Suprapubic skin (tissue), 4 donors: ENCODE data around the gene CEACAM16. TPM values are rescaled to one million over a fixed set of nuclear protein-coding genes. Genes with fewer than 3 reads are reported as not detected.

ENCODE experiments used
- DNase-seq, 2 donors: peaks; one replicate each; pipeline ENCODE4 v3.0.0-alpha.2; 2019; ENCODE audit warnings: low spot score in 2 of 2
- H3K27ac ChIP-seq: fragments of 200-600 bp; sonication (generic); one replicate; pipeline ENCODE4 v1.5.1; 2019
- H3K27me3 ChIP-seq: fragments of 200-600 bp; sonication (generic); one replicate; pipeline ENCODE4 v1.5.1; 2019
- H3K36me3 ChIP-seq: fragments of 200-600 bp; sonication (generic); one replicate; pipeline ENCODE4 v1.5.1; 2019
- H3K4me1 ChIP-seq: fragments of 200-600 bp; sonication (generic); one replicate; pipeline ENCODE4 v1.5.1; 2019
- H3K4me3 ChIP-seq: fragments of 200-600 bp; sonication (generic); one replicate; pipeline ENCODE4 v1.5.1; 2019; ENCODE audit warnings: mild to moderate bottlenecking
- H3K9me3 ChIP-seq: fragments of 200-600 bp; sonication (generic); one replicate; pipeline ENCODE4 v1.5.1; 2019
- EP300 ChIP-seq: sonication (generic); formaldehyde crosslinking; IDR thresholded peaks from one replicate; pipeline ENCODE4 v1.6.1; 2017; ENCODE audit warnings: antibody characterized with exemption
- POLR2A ChIP-seq, 2 donors: fragments of 450-650 bp; IDR thresholded peaks; one replicate each; pipeline ENCODE4 v1.6.1; 2017; ENCODE audit warnings: antibody characterized with exemption in 2 of 2, mild to moderate bottlenecking in 2 of 2, moderate library complexity in 2 of 2
- POLR2AphosphoS5 ChIP-seq, 3 donors: sonication (generic); formaldehyde crosslinking; IDR thresholded peaks; one replicate each; pipeline ENCODE4 v1.6.1; 2017; ENCODE audit warnings: antibody characterized with exemption in 3 of 3
- WGBS: methylation state at CpG from one replicate; pipeline ENCODE4 v1.1.5; 2018; 5-methylcytosine and 5-hydroxymethylcytosine counted together
- total RNA-seq, 4 donors: library from RNA; depleted of rRNA; stranded (reverse); fragments of >200 nt; gene quantifications; one replicate each; pipeline ENCODE4 v1.1.0, GENCODE V29; 2016
- TF ChIP-seq, protein P1 (sequence below), 2 donors: fragments of 200-600 bp in 1 of 2; fragments of 450-650 bp in 1 of 2; sonication (generic) in 1 of 2; IDR thresholded peaks; one replicate each; pipeline ENCODE4 v1.5.1; 2016 to 2019; ENCODE audit warnings: antibody characterized with exemption in 2 of 2, mild to moderate bottlenecking in 1 of 2, moderate library complexity in 1 of 2

The CEACAM16 gene
- total RNA-seq, 4 donors from 2014 or later, result not detected

DNA sequence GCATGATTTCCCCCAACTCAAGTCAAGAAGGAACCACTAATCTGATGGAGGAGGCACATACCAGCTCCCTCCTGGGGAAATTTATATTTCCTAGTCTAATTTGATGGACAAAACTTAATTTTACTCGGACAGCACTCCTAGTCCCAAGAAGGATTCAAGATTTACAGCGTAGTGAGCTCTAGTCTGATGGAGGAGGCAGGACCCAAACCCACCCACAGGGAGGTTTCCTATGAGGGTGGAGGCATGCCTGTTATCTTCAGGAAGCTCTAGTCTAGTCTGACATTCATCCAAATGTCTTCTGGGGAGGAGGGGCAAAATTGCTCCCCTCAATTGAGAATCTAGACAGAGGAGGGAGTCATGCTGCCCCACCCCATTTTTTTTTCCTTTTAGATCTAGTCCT is 39.2 kb downstream of the CEACAM16 start:
- Histone ChIP-seq H3K4me1 (peaks cover 67% of the 10 kb centered on the region), H3K9me3 (no peaks in the 10 kb centered on the region)

DNA sequence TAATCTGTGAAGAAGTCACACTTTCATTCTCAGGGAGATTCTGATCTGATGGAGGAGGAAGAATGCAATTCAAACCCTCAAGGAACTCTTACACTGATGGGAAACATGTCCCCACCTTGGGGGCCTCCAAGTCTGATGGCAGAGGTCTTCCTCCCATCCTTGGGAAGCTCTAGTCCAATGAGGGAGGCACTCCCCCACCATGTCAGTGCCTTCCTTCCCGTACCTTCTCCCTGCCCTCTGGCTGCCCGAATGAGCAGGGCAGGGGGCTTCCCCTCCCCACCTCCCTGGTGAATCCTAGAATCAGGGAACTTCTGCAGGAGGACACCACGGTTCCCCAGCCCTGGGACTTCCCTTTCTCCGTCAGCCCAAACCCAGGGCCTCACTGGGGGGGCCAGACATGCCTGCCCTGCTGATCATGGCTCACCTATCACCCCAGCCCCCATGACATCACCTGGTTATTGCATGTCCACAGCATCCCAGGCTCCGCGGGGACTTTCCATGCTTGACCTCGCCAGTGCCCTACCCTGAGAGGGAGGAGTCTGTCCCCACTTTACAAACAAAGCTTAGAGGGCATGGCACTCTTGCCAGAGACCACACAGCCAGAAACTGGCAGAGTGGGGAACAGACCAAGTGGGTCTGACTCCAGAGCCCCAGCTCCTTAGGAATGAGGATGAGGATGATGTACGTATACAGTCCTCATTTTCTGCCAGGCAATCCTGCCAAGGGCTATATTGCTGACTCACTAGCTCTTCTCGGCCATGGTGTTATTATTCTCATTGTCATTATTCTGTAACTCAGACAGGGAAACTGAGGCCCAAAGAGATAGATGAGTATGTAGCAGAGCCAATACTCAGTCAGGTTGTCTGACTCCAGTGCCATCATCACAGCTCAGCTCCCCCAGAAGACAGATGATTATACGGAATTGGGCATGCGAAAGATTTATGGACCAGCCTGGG is 39.9 kb downstream of the CEACAM16 start:
- Histone ChIP-seq H3K36me3 (no peaks in the 10 kb centered on the region), H3K4me3 (no peak overlapping the region), H3K9me3 (no peaks in the 10 kb centered on the region), H3K4me1 (peaks cover 74% of the 10 kb centered on the region), H3K27me3 (no peaks in the 10 kb centered on the region), H3K27ac (no peak overlapping the region)
- 67% methylated on average over 11 of the region's 11 CpGs for WGBS
- TF ChIP-seq POLR2A (IDR thresholded peaks at IDR 0.05), result no peak
- no peak for TF ChIP-seq POLR2AphosphoS5 (IDR thresholded peaks at IDR 0.05)
- TF ChIP-seq, protein P1, sequence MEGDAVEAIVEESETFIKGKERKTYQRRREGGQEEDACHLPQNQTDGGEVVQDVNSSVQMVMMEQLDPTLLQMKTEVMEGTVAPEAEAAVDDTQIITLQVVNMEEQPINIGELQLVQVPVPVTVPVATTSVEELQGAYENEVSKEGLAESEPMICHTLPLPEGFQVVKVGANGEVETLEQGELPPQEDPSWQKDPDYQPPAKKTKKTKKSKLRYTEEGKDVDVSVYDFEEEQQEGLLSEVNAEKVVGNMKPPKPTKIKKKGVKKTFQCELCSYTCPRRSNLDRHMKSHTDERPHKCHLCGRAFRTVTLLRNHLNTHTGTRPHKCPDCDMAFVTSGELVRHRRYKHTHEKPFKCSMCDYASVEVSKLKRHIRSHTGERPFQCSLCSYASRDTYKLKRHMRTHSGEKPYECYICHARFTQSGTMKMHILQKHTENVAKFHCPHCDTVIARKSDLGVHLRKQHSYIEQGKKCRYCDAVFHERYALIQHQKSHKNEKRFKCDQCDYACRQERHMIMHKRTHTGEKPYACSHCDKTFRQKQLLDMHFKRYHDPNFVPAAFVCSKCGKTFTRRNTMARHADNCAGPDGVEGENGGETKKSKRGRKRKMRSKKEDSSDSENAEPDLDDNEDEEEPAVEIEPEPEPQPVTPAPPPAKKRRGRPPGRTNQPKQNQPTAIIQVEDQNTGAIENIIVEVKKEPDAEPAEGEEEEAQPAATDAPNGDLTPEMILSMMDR (IDR thresholded peaks at IDR 0.05), result no peak
- TF ChIP-seq EP300, result no peak
- no peak for DNase-seq

More for the DNA sequence above, 39.2 kb downstream of the CEACAM16 start:
- 91% methylated on average over 2 of the region's 2 CpGs for WGBS
- Histone ChIP-seq H3K27ac (peak overlapping the region; percentile 14), H3K4me3 (no peak overlapping the region), H3K36me3 (no peaks in the 10 kb centered on the region), H3K27me3 (no peaks in the 10 kb centered on the region)
- DNase-seq, result no peak
- TF ChIP-seq POLR2A (IDR thresholded peaks at IDR 0.05) (no peak), POLR2AphosphoS5 (IDR thresholded peaks at IDR 0.05) (no peak), EP300 (no peak)
- TF ChIP-seq, protein P1 (IDR thresholded peaks at IDR 0.05), result no peak

DNA sequence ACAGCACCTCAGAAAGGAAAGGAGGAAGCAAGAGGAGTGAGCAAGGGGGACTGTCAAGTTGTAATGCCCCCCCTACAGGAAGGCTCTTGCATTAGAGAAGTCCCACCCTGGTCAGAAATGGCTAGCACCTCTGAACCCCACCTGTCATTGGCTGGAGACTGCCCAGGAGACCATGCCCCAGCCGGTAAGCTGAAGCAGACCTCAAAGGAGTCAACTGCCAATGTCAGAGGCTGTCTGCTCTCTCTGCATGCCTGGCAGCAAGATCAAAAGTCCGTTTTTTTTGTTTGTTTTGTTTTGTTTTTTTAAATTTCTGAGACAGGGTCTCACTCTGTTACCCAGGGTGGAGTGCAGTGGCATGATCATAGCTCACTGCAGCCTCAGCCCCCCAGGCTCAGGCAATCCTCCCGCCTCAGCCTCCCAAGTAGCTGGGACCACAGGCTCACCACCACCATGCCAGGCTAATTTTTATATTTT is 41.4 kb downstream of the CEACAM16 start:
- WGBS, result 55% methylated on average over 3 of the region's 3 CpGs
- H3K27ac ChIP-seq, result peak overlapping the region; percentile 84
- H3K4me1 ChIP-seq, result peaks cover 80% of the 10 kb centered on the region
- H3K4me3 ChIP-seq, result no peak overlapping the region
- no peaks in the 10 kb centered on the region for H3K36me3 ChIP-seq
- no peaks in the 10 kb centered on the region for H3K27me3 ChIP-seq
- H3K9me3 ChIP-seq, result no peaks in the 10 kb centered on the region
- no peak for DNase-seq
- no peak for TF ChIP-seq POLR2A (IDR thresholded peaks at IDR 0.05)
- TF ChIP-seq POLR2AphosphoS5 (IDR thresholded peaks at IDR 0.05), result no peak
- TF ChIP-seq, protein P1 (IDR thresholded peaks at IDR 0.05), result no peak

DNA sequence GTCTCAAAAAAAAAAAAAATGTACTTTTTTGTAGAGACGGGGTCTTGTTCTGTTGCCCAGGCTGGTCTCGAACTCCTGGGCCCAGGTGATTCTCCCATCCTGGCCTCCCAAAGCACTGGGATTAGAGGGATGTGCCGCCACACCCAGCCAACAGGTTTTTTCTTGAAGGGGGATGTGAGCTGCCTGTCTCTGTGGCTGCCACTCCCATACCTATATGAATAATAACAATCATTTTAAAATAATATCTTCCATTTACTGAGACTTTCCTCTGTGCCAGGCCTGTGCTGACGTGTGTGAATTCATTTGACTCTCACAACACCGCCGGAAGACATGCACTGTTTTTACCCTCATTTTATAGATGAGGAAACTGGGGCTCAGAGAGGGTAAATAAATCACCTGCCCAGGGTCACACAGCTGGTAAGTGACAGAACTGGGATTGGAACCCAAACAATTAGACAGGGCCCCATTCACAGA is 42.3 kb downstream of the CEACAM16 start:
- no peaks in the 10 kb centered on the region for H3K36me3 ChIP-seq
- H3K27ac ChIP-seq, result peak overlapping the region; percentile 84
- H3K27me3 ChIP-seq, result no peaks in the 10 kb centered on the region
- TF ChIP-seq POLR2AphosphoS5 (IDR thresholded peaks at IDR 0.05), result no peak
- TF ChIP-seq EP300, result no peak
- TF ChIP-seq, protein P1 (IDR thresholded peaks at IDR 0.05), result no peak
- TF ChIP-seq POLR2A (IDR thresholded peaks at IDR 0.05), result no peak
- no peak for DNase-seq
- no peak overlapping the region for H3K4me3 ChIP-seq
- H3K9me3 ChIP-seq, result no peaks in the 10 kb centered on the region
- peaks cover 84% of the 10 kb centered on the region for H3K4me1 ChIP-seq
- 28% methylated on average over 6 of the region's 6 CpGs for WGBS

DNA sequence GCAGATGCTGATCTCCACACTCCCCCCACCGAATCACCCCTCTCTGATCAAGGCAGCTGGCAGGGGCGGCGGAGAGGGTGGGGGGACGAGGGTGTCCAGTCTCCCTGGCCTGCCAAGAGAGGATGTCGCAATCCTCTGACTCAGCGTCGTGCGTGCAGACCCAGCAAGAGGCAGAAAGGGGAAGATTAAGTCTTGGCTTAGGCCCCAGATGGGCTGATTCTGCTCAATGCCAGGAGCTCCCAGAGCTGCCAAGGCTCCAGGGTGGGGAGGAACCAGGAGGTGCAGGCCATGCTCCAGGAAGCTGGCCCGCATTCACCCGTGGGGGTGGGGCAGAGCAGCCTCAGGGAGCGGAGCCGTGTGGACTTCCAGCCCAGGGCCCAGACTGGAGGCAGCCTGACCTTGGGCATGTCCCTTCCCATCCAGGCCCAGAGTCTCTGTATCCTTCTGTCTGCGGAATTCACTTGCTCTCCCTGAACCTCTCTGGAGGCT is 42.9 kb downstream of the CEACAM16 start:
- Histone ChIP-seq H3K9me3 (no peaks in the 10 kb centered on the region), H3K27ac (peak overlapping the region; percentile 84), H3K4me3 (no peak overlapping the region), H3K36me3 (no peaks in the 10 kb centered on the region), H3K27me3 (no peaks in the 10 kb centered on the region), H3K4me1 (peaks cover 85% of the 10 kb centered on the region)
- 0% methylated on average over 6 of the region's 13 CpGs for WGBS
- peak; percentile 24 for TF ChIP-seq EP300
- peak; percentile 83 to 99 (median 98) for TF ChIP-seq POLR2AphosphoS5 (IDR thresholded peaks at IDR 0.05)
- no peak for TF ChIP-seq POLR2A (IDR thresholded peaks at IDR 0.05)
- DNase-seq, result peak; percentile 98
